DND-41 (cell line): ENCODE measurements around the gene ZNF136.

Experiments used
- EZH2 ChIP-seq: IDR thresholded peaks from 3 replicates; pipeline ENCODE4 v1.6.1; 2012; ENCODE audit warnings: borderline replicate concordance, low read depth, mild to moderate bottlenecking, moderate library complexity, low read length, inconsistent platforms; ENCODE audit not compliant: severe bottlenecking
- TF ChIP-seq, protein P1 (sequence below): IDR thresholded peaks from 2 replicates; pipeline ENCODE4 v1.5.1; 2012; ENCODE audit warnings: borderline replicate concordance, low read length, moderate library complexity, mild to moderate bottlenecking; ENCODE audit not compliant: poor library complexity, severe bottlenecking; ENCODE audit errors: extremely low read depth

DNA sequence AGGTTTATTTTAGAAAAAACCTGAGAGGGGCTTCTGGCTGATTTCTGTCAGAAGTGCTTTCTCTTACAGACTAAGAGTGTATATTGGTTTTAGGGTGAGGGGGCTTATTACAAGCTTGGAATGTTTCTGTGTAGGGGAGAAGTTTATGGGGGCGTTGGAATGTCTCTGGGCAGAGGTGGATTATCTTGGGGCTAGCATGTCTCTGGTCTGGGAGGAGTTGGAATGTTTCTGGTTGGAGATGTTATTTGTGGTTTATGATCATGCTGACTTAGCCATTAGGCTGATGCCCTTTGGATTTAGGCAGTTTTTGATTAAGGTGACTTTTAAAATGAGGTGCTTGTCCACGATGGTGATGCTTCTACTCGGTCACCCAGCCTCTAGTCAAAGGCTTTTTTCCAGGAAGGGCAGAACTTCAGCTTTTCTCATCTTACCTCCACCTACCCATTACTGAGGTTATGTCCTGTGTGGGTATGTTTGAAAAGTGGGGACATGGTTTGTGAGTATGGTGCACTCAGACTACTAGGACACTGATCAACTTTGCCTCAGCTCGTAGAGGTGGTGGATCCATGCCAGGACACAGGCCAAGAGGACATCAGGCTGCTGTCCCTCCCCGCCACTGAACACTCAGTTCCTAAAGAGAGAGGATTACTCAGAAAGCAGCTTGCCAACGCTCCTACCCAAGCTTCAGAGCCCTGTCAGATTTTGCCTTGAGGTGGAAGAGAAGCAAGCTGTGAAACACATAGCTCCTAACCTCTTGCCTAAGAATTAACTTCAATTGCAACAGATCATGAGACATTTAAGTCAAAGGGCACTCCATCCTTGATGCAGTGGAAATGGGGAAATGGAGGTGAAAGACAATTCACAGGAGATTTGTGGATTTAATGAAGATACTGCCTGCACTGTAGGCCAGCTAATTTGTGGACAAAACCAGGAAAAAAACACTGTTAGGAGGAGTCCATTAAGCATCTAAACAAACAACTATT lies 68.1 kb downstream of the ZNF136 start:
- TF ChIP-seq, protein P1, sequence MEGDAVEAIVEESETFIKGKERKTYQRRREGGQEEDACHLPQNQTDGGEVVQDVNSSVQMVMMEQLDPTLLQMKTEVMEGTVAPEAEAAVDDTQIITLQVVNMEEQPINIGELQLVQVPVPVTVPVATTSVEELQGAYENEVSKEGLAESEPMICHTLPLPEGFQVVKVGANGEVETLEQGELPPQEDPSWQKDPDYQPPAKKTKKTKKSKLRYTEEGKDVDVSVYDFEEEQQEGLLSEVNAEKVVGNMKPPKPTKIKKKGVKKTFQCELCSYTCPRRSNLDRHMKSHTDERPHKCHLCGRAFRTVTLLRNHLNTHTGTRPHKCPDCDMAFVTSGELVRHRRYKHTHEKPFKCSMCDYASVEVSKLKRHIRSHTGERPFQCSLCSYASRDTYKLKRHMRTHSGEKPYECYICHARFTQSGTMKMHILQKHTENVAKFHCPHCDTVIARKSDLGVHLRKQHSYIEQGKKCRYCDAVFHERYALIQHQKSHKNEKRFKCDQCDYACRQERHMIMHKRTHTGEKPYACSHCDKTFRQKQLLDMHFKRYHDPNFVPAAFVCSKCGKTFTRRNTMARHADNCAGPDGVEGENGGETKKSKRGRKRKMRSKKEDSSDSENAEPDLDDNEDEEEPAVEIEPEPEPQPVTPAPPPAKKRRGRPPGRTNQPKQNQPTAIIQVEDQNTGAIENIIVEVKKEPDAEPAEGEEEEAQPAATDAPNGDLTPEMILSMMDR, result no peak
- no peak for TF ChIP-seq EZH2
